ENCODE measurements around the gene PDK4.

PDK4 gene

GRCh38 chr7:95596198-95597063, at the start of gene PDK4:
PDK4 (minus strand) TSS chr7:95596516; CDS start chr7:95596293, 223 bp downstream.
- peak; percentile 64 for DNase-seq (ENCODE audit: low read depth)

GRCh38 chr7:95642173-95642572, 45.9 kb upstream of the PDK4 start:
- DNase-seq (ENCODE audit: low read depth) = no peak

- DNase-seq (ENCODE audit: low read depth) = no peak
Measured at GRCh38 chr7:95636140-95636940, 40.0 kb upstream of the PDK4 start.

DNA sequence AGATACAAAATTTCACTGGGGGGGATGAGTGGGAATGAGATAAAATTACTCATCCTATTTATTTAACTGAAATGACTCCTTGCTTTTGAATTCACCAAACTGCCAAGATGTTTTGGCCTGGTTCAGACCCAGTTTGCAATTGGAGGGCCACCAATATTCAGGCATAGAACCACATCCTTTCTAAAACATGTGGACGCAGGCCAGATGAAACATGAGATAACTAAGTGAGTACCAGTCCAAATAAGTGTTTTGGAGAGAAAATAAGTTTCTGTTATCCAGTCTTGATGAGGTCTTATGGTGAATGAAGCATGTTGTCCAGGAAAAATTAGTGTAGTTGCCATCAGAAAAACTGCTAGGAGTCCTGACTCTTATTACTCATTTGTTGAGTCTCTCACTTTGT, 36.3 kb upstream of the PDK4 start:
- DNase-seq (ENCODE audit: low read depth) = peak; percentile 64

- DNase-seq (ENCODE audit: low read depth) = no peak
Measured at GRCh38 chr7:95631527-95631926, 35.2 kb upstream of the PDK4 start.

DNA sequence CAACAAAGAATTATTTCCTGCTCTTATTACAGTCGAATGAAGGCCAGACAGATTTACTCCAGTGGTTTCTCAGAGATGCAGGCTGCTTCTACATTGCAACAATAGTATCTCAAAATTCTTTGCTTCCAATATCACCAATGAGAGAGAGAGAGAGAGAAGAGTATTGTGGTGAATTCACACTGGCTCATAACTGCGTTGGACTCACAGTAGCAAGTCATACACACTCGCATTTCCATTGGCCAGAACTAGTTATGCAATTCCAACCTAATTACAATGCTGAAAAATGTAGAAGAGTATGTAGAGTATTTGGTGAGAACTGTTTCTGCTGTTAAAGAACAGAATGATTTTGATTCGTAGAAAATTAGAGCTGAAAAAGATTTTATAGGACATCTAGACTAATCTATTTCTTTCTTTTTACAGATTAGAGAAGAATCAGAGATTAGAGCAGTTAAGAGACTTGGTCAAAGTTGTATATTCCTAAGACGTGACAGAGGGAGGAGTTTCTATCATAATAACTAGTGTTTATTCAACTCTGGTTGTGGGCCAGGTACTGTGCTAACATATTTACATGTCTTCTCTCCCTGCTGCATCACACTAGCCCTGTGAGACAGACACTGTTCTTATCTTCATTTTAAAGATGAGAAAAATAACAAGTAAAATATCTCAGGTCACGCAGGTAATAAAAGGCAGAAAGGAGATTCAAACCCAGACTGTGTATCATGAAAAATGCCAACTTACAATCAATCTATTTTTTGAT, 34.6 kb upstream of the PDK4 start:
- DNase-seq (ENCODE audit: low read depth) = peak; percentile 31

DNA sequence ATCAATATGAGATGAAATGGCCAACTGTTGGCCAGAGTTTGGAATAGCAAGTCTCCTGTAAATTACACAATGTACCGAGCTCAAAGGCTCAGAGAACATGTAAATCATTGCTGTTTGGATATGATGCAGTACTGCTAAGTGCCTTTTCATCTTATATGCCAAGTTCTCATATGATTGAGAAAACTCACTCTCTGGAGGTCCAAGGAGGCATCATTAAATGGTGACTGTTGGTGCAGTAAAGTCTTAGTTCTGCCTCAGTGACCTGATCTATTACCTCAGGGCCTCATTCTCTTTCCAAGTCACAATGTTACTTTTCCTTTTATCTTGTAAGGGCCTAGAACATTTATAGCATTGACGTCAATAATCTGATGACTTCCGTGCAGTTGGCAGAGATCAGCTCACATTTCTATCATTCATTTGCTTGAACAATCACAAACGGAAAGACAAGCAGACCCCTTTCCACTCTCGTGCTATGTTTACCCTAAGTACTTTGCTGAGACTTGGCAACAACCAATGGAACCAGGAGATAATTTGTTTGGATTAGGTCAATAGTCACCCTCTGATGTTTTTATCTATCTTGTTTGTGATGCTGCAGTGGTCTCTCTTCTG, 32.6 kb upstream of the PDK4 start:
- DNase-seq (ENCODE audit: low read depth) = no peak

- no peak for DNase-seq (ENCODE audit: low read depth)
Measured at GRCh38 chr7:95623788-95624187, 27.5 kb upstream of the PDK4 start.

- DNase-seq (ENCODE audit: low read depth) = no peak
Measured at GRCh38 chr7:95622859-95623258, 26.5 kb upstream of the PDK4 start.

GRCh38 chr7:95622001-95622549, 25.8 kb upstream of the PDK4 start:
- no peak for DNase-seq (ENCODE audit: low read depth)

DNA sequence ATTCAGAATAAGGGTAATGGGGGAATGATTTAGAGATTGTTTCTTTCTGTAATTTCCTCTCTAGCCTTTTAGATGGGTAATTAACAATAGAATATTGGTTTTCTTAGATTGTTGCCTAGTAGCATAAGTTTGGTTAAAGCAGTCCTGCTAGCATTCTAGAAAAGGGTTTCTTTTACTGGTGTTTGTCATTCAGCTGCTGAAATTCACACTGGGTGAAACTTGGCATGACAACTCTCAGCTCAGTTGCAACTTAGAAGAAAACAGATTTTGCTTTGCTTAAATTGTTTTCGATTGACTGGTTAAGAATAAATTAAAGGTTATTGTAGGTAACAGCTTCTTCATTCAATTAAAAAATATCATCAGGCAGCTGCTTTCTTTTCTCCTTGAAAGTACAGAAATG, 25.1 kb upstream of the PDK4 start:
- DNase-seq (ENCODE audit: low read depth) = no peak

DNA sequence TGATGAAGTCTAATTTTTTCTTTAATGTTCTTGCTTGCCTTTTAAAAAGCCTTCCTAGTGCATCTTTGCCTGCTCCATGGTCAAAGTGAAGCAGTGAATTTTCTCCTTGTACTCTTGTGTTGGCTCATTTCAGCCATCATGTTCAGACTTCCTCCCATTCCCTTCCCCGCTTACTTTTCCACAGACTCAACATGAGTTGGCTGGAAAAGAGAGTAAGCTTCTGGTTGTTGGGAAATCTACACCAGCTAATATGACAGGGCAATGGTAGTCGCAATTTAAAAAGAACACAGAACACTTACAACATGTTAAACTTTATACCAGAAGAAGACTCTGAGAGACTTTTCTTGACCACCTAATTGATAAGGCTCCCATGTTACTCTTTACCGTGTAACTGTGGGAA, 24.3 kb upstream of the PDK4 start:
- DNase-seq (ENCODE audit: low read depth) = no peak

DNA sequence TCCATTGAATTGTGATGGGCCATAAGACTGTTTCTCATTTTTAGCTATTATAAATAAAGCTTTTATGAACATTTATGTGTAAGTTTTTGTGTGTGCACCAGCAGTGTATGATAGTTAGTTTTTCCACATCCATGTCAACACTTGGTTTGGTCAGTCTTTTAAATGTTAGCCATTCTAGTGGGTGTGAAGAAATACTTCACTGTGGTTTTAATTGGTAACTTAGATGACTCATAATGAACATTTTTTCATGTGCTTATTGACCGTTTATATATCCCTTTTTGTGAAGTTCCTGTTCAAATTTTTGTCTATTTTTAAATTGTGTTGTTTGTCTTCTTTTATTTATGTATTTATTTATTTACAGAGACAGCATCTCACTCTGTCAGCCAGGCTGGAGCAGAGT, 23.6 kb upstream of the PDK4 start:
- DNase-seq (ENCODE audit: low read depth) = no peak

- no peak for DNase-seq (ENCODE audit: low read depth)
Measured at GRCh38 chr7:95619517-95619916, 23.2 kb upstream of the PDK4 start.

DNA sequence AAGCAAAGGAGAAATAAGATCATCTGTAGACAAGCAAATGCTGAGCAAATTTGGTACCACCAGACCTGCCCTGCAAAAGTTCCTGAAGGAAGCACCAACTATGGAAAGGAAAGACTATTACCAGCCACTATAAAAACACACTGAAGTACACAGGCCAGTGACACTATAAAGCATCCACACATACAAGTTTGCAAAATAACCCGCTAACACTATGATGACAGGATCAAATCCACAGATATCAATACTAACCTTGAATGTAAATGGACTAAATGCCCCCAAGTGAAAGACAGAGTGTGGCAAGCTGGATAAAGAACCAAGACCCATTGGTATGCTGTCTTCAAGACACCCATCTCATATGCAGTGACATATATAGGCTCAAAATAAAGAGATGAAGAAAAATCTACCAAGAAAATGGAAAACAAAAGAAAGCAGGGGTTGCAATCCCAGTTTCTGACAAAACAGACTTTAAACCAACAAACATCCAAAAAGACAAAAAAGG, 18.2 kb upstream of the PDK4 start:
- DNase-seq (ENCODE audit: low read depth) = no peak

DNA sequence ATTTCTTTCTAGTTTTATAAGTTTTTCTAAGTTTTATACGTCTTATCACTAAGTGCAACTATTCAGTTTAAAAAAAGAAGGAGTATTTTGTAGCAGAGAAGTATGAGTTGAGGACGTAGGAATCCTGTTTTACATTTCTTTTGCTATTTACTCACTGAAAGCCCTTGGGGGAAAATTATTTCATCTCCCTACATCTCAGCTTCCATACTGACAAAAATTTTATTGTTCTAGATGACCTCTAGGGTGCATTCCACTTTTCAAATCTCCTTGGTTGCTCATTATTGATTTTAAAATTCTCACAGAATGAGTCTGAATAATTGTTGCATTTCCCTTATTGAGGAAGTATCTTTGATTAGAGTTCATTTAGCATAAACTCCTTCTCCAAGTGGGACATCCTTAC, 14.9 kb upstream of the PDK4 start:
- DNase-seq (ENCODE audit: low read depth) = no peak

GRCh38 chr7:95609277-95609971, 13.1 kb upstream of the PDK4 start:
- DNase-seq (ENCODE audit: low read depth) = peak; percentile 36

GRCh38 chr7:95608359-95609173, 12.2 kb upstream of the PDK4 start:
- DNase-seq (ENCODE audit: low read depth) = peak; percentile 99

- DNase-seq (ENCODE audit: low read depth) = no peak
Measured at GRCh38 chr7:95607561-95607960, 11.2 kb upstream of the PDK4 start.

GRCh38 chr7:95605275-95605674, 9.0 kb upstream of the PDK4 start:
- DNase-seq (ENCODE audit: low read depth) = no peak
